RWPE1 (cell line): ENCODE results near the gene CEP162.
"Not testable (repeated sequence)": the region's sequence is repeated elsewhere in the genome, so short reads cannot be mapped to it uniquely, and the experiment has no call there.

Source experiments
- CTCF ChIA-PET: fragments of 350-600 bp; sonication (Branson Sonifier 250); formaldehyde crosslinking; extraction: SDS; loops from one replicate; lab custom pipeline; 2021; lab: Yijun Ruan, JAX
- POLR2A ChIA-PET: fragments of 400-600 bp; formaldehyde crosslinking; extraction: SDS; loops from one replicate; lab custom pipeline; 2020; ENCODE audit warnings: antibody characterized with exemption; ENCODE audit not compliant: low non-redundant PET; lab: Yijun Ruan, JAX
- DNase-seq: peaks from one replicate; pipeline ENCODE4 v3.0.0; 2012; ENCODE audit warnings: low spot score
- H3K27ac ChIP-seq: fragments of 450-650 bp; 2 replicates; pipeline ENCODE4 v1.5.1; 2017
- CTCF ChIP-seq: fragments of 450-650 bp; conservative IDR thresholded peaks from 2 replicates; pipeline ENCODE4 v1.5.1; 2017; ENCODE audit warnings: low read depth, mild to moderate bottlenecking

Gene CEP162

GRCh38 chr6:84119277-84119676 is 108.2 kb downstream of the CEP162 start:
- POLR2A ChIA-PET = no interaction called here
- CTCF ChIA-PET = no interaction called here
- H3K27ac ChIP-seq = no peak overlapping the region
- TF ChIP-seq CTCF = no peak
- DNase-seq = no peak

GRCh38 chr6:84118191-84118590 is 109.3 kb downstream of the CEP162 start:
- H3K27ac ChIP-seq = no peak overlapping the region
- CTCF ChIA-PET = interaction anchor here (0.7 kb wide), 1 partner anchor 780 kb away, joined by 6 read pairs; no protein-coding TSS in a partner anchor
- DNase-seq = no peak
- POLR2A ChIA-PET = no interaction called here
- no peak for TF ChIP-seq CTCF

GRCh38 chr6:84114933-84115594 is 112.4 kb downstream of the CEP162 start:
- H3K27ac ChIP-seq, DNase-seq, POLR2A ChIA-PET: not testable (repeated sequence)
- CTCF ChIA-PET = interaction anchor here (0.6 kb wide), 1 partner anchor 24 kb away, joined by 3 read pairs; no protein-coding TSS in a partner anchor

GRCh38 chr6:84111351-84111750 is 116.1 kb downstream of the CEP162 start:
- CTCF ChIA-PET, H3K27ac ChIP-seq, DNase-seq, POLR2A ChIA-PET: not testable (repeated sequence)

GRCh38 chr6:84107495-84107894 is 119.9 kb downstream of the CEP162 start:
- no peak overlapping the region for H3K27ac ChIP-seq
- POLR2A ChIA-PET = no interaction called here
- CTCF ChIA-PET = no interaction called here
- DNase-seq = no peak
- TF ChIP-seq CTCF = no peak

GRCh38 chr6:84105215-84105924 is 122.1 kb downstream of the CEP162 start:
- CTCF ChIA-PET, DNase-seq, POLR2A ChIA-PET: not testable (repeated sequence)

GRCh38 chr6:84103029-84103428 is 124.4 kb downstream of the CEP162 start:
- H3K27ac ChIP-seq = no peak overlapping the region
- no peak for TF ChIP-seq CTCF
- no peak for DNase-seq
- POLR2A ChIA-PET = no interaction called here
- CTCF ChIA-PET = no interaction called here

More at GRCh38 chr6:84105215-84105924, 122.1 kb downstream of the CEP162 start:
- H3K27ac ChIP-seq = not testable (repeated sequence)

GRCh38 chr6:84095156-84095555 is 132.3 kb downstream of the CEP162 start:
- TF ChIP-seq CTCF = no peak
- DNase-seq = no peak
- ChIA-PET CTCF (no interaction called here), POLR2A (no interaction called here)
- H3K27ac ChIP-seq = no peak overlapping the region
